NCI-H1417 (cell line): ENCODE results near the gene PHPT1.
A peak's percentile ranks its signal among the peaks of the same experiment; 100 is the strongest.

Experiments
- DNase-seq, 3 experiments: peaks; one replicate each; lab custom pipeline; 2025; lab: John Stamatoyannopoulos, UW

Gene PHPT1

GRCh38 chr9:136847826-136848392 is 1.3 kb upstream of the PHPT1 start:
- DNase-seq, result peak; percentile 61 to 84 (median 82)

DNA sequence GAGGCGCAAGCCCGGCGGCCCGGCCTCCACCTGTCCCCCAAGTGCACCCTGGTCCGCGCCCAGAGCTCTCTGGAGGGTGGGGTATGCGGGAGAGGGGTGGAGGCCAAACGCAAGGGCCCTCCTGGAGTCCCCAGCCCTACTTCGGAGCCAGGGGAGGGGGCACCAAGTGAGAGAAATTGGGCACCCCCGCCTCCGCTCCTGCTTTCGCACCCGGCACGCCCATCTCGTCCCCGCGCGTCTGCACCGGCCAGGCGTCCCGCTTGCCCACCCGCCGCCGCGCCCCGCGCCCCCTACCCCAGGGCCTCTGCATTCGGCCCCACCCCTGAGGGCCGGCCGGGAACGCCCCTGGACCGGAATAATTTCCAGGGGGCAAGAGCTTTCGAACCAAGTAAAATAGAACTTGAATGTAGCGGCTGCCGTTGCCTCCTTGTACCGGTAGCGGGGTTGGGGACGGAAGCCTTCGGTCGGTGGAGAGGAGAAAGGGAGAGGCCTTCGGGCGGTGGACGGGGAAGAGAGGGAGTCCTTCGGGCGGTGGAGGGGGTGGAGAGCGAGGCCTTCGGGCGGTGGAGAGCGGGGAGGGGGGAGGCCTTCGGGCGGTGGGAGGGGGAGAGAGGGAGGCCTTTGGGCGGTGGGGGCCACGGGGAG is 694 bp upstream of the PHPT1 start:
- DNase-seq, result peak; percentile 41 to 79 (median 73)

- no peak for DNase-seq
Measured at GRCh38 chr9:136849960-136850865, 1.0 kb downstream of the PHPT1 start.

GRCh38 chr9:136850866-136851775 is 1.9 kb downstream of the PHPT1 start:
- DNase-seq, result no peak

- no peak for DNase-seq
Measured at GRCh38 chr9:136851941-136852663, 2.9 kb downstream of the PHPT1 start, which contains the start of gene MAMDC4. Gene MAMDC4, plus strand, starts transcription at chr9:136852346. Its CDS starts 71 bp downstream, at chr9:136852417.

GRCh38 chr9:136852664-136853595 is 3.7 kb downstream of the PHPT1 start:
- no peak for DNase-seq

GRCh38 chr9:136853596-136854112 is 4.4 kb downstream of the PHPT1 start:
- DNase-seq, result no peak

DNA sequence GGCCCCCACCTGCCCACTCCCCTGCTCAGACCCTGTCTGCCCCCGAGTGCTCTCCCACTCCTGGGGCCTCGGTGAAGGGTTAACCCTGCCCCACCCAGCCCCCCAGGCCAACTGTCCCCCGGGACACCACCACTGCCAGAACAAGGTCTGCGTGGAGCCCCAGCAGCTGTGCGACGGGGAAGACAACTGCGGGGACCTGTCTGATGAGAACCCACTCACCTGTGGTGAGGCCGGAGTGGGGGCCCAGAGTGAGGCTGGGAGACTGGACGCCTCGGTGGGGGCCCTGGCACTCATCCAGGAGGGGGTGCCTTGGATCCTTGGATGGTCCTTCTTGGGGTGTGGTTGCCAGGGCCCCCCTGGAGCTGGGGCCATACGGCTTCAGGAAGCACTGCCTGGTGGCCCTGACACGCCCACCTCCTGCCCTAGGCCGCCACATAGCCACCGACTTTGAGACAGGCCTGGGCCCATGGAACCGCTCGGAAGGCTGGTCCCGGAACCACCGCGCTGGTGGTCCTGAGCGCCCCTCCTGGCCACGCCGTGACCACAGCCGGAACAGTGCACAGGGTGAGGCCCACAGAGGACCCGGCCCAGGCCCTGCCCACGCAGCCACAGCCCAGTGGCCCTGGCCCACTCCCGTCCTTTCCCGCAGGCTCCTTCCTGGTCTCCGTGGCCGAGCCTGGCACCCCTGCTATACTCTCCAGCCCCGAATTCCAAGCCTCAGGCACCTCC is 5.1 kb downstream of the PHPT1 start:
- no peak for DNase-seq

DNA sequence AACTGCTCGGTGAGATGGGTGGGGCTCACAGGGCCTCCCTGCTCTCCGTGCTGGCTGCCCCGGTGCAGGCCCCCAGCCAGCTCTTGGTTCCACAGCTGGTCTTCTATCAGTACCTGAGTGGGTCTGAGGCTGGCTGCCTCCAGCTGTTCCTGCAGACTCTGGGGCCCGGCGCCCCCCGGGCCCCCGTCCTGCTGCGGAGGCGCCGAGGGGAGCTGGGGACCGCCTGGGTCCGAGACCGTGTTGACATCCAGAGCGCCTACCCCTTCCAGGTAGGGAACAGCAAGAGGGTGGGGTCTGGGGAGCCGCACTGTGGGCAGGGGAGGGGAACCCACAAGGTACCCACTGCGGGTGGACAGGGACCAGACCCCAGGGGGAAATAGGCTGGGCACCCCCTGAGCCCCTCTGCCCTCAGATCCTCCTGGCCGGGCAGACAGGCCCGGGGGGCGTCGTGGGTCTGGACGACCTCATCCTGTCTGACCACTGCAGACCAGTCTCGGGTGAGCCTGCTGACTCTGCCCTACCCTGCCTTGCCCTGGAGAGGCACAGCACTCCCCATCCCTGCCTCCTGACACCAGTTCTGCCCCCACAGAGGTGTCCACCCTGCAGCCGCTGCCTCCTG is 5.7 kb downstream of the PHPT1 start:
- no peak for DNase-seq

GRCh38 chr9:136855461-136856078 is 6.4 kb downstream of the PHPT1 start:
- DNase-seq, result no peak

DNA sequence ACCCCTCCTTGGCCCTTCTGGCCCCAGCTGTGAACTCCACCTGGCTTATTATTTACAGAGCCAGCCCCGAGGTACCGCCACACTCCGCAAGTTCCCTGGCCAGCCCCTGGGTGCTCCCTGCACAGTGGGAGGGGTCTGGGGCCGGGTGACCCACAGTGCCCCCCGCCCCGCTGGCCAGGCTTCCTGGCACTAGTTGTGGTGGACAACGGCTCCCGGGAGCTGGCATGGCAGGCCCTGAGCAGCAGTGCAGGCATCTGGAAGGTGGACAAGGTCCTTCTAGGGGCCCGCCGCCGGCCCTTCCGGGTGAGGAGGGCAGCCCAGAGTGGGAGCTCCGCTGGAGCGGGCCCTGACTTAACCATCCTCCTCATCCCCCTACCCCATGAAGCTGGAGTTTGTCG is 6.9 kb downstream of the PHPT1 start:
- peak in 1 of 3 experiments; percentile 45 for DNase-seq

- no peak for DNase-seq
Measured at GRCh38 chr9:136856541-136857141, 7.4 kb downstream of the PHPT1 start.

- DNase-seq, result peak in 2 of 3 experiments; percentile 58 to 71
Measured at GRCh38 chr9:136857166-136857565, 8.0 kb downstream of the PHPT1 start.

GRCh38 chr9:136857581-136858412 is 8.6 kb downstream of the PHPT1 start:
- DNase-seq, result peak in 2 of 3 experiments; percentile 88 to 91

- peak in 2 of 3 experiments; percentile 58 to 69 for DNase-seq
Measured at GRCh38 chr9:136858452-136858843, 9.2 kb downstream of the PHPT1 start.
